ENCODE data around the gene SYNC.
"Not testable (repeated sequence)": the region's sequence is repeated elsewhere in the genome, so short reads cannot be mapped to it uniquely, and the experiment has no call there.

SYNC gene

DNA sequence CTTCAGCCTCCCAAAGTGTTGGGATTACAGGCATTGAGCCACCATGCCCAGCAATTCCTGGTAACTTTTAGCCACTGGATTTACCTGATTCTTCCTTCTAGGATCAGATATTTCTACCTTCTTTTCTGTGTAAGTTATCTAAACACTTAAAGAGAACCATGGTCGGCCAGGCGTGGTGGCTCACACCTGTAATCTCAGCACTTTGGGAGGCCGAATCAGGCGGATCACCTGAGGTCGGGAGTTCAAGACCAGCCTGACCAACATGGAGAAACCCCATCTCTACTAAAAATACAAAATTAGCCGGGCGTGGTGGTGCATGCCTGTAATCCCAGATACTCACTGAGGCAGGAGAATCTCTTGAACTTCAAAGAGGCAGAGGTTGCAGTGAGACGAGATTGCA lies 5.6 kb downstream of the SYNC start:
- not testable (repeated sequence) for H3K9ac ChIP-seq (ENCODE audit: low read length); H3K27ac ChIP-seq (ENCODE audit: low read depth, low read length); H3K27me3 ChIP-seq (ENCODE audit: control insufficient read depth, insufficient read depth, low read length); H3K4me3 ChIP-seq (ENCODE audit: low read length); H3K36me3 ChIP-seq (ENCODE audit: control insufficient read depth, insufficient read depth, low read length)
- peaks cover 14% of the 10 kb centered on the region for H3K4me1 ChIP-seq (ENCODE audit: control insufficient read depth, insufficient read depth, low read length)

DNA sequence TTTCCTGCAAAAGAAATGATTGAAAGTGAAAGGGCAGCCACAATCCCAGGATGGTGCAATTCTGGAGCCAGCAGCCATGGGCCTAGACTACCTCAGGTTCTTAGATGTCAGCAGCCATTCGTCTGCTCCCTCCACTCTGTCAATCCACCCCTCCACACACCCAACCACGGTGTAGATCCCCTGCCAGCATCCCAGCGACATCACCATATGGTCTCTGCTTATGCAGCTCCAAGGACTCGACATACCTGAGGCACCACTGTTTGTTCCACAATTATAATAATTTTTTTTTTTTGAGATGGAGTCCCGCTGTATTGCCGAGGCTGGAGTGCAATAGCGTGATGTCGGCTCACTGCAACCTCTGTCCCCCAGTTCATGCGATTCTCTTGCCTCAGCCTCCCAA lies 6.5 kb downstream of the SYNC start:
- Histone ChIP-seq H3K27ac (ENCODE audit: low read depth, low read length) (no peak overlapping the region), H3K4me3 (ENCODE audit: low read length) (no peak overlapping the region), H3K27me3 (ENCODE audit: control insufficient read depth, insufficient read depth, low read length) (no peaks in the 10 kb centered on the region), H3K4me1 (ENCODE audit: control insufficient read depth, insufficient read depth, low read length) (peaks cover 11% of the 10 kb centered on the region), H3K9ac (ENCODE audit: low read length) (no peak overlapping the region), H3K36me3 (ENCODE audit: control insufficient read depth, insufficient read depth, low read length) (peaks cover 3% of the 10 kb centered on the region)

DNA sequence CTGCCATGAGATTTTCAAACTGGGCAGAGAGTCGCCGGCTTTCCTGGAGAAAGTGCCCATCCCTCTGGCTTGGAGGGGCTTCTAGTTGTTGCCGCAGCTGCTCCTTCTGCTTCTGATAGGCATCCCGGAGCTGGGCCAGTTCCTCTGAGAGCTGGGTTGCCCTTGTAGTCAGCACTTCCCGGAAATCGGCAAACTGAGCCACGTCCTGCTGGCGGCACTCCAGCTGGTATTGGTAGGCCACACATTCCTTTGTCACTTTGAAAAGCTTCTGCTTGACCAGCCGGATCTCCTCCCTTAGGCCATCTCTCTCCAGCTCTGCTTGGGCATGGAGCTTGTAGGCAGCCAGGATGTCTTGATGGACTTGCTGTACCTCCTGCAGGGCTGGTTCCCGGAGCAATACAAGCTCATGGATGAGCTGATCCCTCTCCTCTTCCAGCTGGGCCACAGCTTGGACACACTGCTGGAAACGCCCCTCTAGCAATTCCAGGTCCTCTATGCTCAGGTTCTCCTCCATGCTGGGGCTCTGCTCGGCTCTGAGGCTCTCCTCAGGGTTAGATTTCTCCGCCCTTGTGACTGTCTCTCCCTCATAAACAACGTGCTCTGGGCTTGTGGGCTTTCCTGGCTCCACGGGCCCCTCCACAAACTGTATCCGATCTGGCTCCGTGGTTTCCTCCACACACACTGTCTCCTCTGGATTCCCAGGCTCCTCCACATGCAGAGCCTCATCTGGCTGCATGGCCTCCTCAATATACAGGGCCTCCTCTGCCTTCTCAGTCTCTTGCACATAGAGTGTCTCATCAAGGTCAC lies 7.3 kb downstream of the SYNC start:
- H3K27ac ChIP-seq (ENCODE audit: low read depth, low read length), result peak overlapping the region; percentile 17
- H3K36me3 ChIP-seq (ENCODE audit: control insufficient read depth, insufficient read depth, low read length), result peaks cover 3% of the 10 kb centered on the region
- H3K4me3 ChIP-seq (ENCODE audit: low read length), result no peak overlapping the region
- H3K27me3 ChIP-seq (ENCODE audit: control insufficient read depth, insufficient read depth, low read length), result no peaks in the 10 kb centered on the region
- H3K9ac ChIP-seq (ENCODE audit: low read length), result no peak overlapping the region
- peaks cover 11% of the 10 kb centered on the region for H3K4me1 ChIP-seq (ENCODE audit: control insufficient read depth, insufficient read depth, low read length)

DNA sequence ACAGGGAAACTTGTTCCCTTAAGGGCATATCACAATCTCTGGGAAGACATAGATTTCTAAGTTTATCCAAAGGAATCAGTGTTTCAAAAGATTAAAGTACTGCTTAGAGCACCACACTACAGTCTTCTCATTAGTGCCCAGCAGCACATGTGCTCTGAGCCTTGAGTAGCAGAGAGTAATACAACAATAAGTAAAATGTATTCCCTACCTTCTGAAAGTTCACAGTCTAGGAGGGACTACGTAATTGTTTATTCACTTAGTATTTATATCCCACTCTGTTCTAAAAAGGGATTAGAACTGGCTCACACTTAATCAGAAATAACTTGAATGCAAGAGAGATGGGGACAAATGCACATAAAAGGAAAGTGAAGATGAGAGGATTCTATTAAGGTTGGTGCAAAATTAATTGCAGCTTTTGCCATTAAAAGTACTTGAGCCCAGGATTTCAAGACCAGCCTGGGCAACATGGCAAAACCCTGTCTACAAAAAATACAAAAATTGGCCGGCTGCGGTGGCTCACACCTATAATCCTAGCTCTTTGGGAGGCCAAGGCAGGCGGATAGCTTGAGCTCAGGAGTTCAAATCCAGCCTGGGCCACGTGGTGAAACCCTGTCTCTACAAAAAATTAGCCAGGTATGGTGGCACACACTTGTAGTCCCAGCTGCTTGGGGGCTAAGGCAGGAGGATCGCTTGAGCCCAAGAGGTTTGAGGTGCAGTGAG lies 9.0 kb downstream of the SYNC start:
- Histone ChIP-seq H3K4me3 (ENCODE audit: low read length) (no peak overlapping the region), H3K36me3 (ENCODE audit: control insufficient read depth, insufficient read depth, low read length) (peaks cover 3% of the 10 kb centered on the region), H3K27ac (ENCODE audit: low read depth, low read length) (peak overlapping the region; percentile 65), H3K27me3 (ENCODE audit: control insufficient read depth, insufficient read depth, low read length) (no peaks in the 10 kb centered on the region), H3K4me1 (ENCODE audit: control insufficient read depth, insufficient read depth, low read length) (peaks cover 11% of the 10 kb centered on the region), H3K9ac (ENCODE audit: low read length) (no peak overlapping the region)

DNA sequence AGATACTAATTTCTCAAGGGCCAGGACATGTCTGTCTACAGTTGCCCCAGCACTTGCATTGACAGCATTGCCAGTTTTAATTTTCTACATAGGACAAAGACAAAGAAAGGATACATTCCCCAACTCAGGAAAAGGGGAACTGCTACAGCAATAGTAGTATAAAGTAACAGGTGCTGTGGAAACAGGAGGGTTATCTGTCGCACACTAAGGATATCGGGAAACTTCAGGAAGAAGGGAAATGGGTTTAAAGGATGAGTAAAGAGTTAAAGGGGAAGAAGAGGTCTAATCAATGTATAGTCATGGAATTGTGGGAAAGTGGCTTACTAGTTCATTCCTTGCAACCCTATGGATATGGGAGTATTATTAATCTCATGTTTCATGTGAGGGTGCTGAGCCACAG lies 16.2 kb downstream of the SYNC start:
- H3K27ac ChIP-seq (ENCODE audit: low read depth, low read length), result no peak overlapping the region
- H3K36me3 ChIP-seq (ENCODE audit: control insufficient read depth, insufficient read depth, low read length), result peaks cover 9% of the 10 kb centered on the region

DNA sequence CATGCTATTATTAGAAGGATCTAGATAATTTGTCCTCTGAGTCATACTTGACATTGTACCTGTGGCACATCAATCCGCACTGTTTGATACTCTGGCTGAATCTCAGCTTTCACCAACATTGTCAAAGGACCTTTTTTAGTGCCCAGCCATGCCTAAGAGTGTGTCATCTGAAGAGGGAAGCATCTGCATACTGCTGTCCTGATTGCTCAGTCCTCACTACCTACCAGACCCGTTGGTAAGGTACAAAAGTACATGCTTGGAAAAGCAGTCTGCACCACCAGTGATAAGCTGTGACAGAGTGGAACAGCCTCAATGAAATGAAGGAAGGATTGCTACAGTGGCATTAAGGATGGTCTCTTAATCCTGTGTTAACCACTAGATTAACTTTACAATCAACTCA lies 17.1 kb downstream of the SYNC start:
- H3K27ac ChIP-seq (ENCODE audit: low read depth, low read length), result no peak overlapping the region
- H3K4me3 ChIP-seq (ENCODE audit: low read length), result no peak overlapping the region
- no peaks in the 10 kb centered on the region for H3K27me3 ChIP-seq (ENCODE audit: control insufficient read depth, insufficient read depth, low read length)
- H3K4me1 ChIP-seq (ENCODE audit: control insufficient read depth, insufficient read depth, low read length), result peaks cover 8% of the 10 kb centered on the region
- H3K36me3 ChIP-seq (ENCODE audit: control insufficient read depth, insufficient read depth, low read length), result peaks cover 11% of the 10 kb centered on the region
- no peak overlapping the region for H3K9ac ChIP-seq (ENCODE audit: low read length)

More for the DNA sequence above, 16.2 kb downstream of the SYNC start:
- Histone ChIP-seq H3K4me1 (ENCODE audit: control insufficient read depth, insufficient read depth, low read length) (peaks cover 8% of the 10 kb centered on the region), H3K27me3 (ENCODE audit: control insufficient read depth, insufficient read depth, low read length) (no peaks in the 10 kb centered on the region), H3K4me3 (ENCODE audit: low read length) (no peak overlapping the region), H3K9ac (ENCODE audit: low read length) (no peak overlapping the region)

DNA sequence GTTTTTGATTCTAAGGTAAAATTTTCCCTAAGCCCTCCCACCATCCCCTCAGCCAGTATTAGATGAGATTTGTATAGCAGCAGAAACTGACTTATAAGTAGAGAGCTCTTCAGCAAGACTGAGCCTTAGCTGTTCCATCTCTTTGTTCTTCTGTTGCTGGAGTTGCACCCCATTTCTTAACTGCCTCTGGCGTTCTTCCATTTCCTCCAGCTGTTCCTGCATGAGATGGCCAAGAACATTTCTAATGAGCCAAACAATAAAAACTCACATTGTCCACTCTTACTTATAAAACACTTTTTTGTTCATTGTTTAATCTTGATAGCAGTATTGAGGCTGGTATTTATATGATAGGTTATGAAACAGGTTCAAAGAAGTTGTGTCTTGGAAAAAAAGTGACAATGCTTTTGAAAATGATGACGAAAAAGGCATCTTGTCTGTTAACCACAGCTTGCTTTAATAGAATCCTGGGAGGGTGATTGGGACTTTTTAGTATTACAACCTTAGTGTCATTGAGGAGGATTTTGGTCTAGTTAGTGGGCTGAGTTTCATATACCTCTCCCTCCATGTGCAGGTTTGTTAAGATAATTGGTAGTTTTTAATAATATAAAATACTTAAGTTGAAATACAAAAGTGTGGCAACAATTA lies 18.3 kb downstream of the SYNC start:
- Histone ChIP-seq H3K4me1 (ENCODE audit: control insufficient read depth, insufficient read depth, low read length) (peaks cover 8% of the 10 kb centered on the region), H3K27ac (ENCODE audit: low read depth, low read length) (peak overlapping the region; percentile 36), H3K36me3 (ENCODE audit: control insufficient read depth, insufficient read depth, low read length) (peaks cover 11% of the 10 kb centered on the region), H3K9ac (ENCODE audit: low read length) (no peak overlapping the region), H3K4me3 (ENCODE audit: low read length) (no peak overlapping the region), H3K27me3 (ENCODE audit: control insufficient read depth, insufficient read depth, low read length) (no peaks in the 10 kb centered on the region)

DNA sequence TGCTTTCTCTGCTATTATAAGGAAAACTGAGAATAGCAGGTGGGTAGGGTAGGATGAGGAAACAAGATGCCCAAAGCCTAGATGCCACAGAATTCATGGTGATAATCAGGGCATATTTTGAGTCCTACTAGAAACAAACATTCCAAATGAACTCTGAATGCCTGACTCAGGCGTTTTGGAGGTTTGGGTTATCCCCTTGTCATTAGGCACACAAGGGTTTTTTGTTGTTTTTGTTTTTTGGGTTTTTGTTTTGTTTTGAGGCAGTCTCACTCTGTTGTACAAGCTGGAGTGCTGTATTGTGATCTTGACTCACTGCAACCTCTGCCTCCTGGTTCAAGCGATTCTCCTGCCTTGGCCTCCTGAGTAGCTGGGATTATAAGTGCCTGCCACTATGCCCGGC lies 19.2 kb downstream of the SYNC start:
- H3K4me1 ChIP-seq (ENCODE audit: control insufficient read depth, insufficient read depth, low read length), result peaks cover 8% of the 10 kb centered on the region
- H3K9ac ChIP-seq (ENCODE audit: low read length), result no peak overlapping the region
- H3K4me3 ChIP-seq (ENCODE audit: low read length), result no peak overlapping the region
- H3K27me3 ChIP-seq (ENCODE audit: control insufficient read depth, insufficient read depth, low read length), result no peaks in the 10 kb centered on the region
- H3K27ac ChIP-seq (ENCODE audit: low read depth, low read length), result no peak overlapping the region
- peaks cover 11% of the 10 kb centered on the region for H3K36me3 ChIP-seq (ENCODE audit: control insufficient read depth, insufficient read depth, low read length)

DNA sequence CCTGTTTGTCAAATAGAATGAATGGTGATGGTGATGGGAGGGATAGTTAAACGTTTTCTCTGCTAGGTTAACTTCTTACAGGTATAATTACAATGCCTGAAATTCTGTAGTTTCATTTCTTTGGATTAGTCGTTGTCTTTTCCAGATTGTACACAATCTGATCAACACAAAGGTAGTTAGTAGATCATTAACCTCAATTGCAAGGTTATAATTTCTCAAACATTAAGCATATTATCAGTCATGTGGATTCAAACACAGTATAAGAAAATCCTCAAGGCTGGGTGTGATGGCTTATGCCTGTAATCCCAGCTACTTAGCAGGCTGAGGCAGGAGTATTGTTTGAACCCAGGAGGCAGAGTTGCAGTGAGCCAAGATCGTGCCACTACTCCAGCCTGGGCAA lies 20.6 kb downstream of the SYNC start:
- no peak overlapping the region for H3K9ac ChIP-seq (ENCODE audit: low read length)
- peaks cover 8% of the 10 kb centered on the region for H3K4me1 ChIP-seq (ENCODE audit: control insufficient read depth, insufficient read depth, low read length)
- no peaks in the 10 kb centered on the region for H3K27me3 ChIP-seq (ENCODE audit: control insufficient read depth, insufficient read depth, low read length)
- no peak overlapping the region for H3K4me3 ChIP-seq (ENCODE audit: low read length)
- H3K36me3 ChIP-seq (ENCODE audit: control insufficient read depth, insufficient read depth, low read length), result peaks cover 18% of the 10 kb centered on the region
- H3K27ac ChIP-seq (ENCODE audit: low read depth, low read length), result no peak overlapping the region

DNA sequence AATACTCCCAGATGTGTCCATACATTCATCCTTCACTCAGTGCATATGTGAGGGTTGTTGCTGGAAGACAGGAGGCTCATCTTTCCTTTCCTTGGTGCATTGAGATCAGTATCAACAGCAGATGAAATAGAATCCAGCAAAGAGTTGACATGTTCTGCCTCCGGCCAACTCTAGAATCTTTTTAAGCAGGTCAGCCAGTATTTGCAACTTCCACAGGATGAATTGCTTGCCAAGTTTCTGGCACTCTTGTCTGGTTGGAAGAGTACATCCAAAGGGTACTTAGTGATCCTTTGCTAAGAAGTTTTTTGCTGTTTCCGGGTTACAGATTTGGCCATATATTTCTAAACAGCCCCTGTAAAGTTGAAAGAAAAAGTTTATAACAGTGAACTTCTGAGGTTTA lies 21.1 kb downstream of the SYNC start:
- Histone ChIP-seq H3K27ac (ENCODE audit: low read depth, low read length) (no peak overlapping the region), H3K9ac (ENCODE audit: low read length) (no peak overlapping the region), H3K4me1 (ENCODE audit: control insufficient read depth, insufficient read depth, low read length) (peaks cover 8% of the 10 kb centered on the region), H3K4me3 (ENCODE audit: low read length) (no peak overlapping the region), H3K27me3 (ENCODE audit: control insufficient read depth, insufficient read depth, low read length) (no peaks in the 10 kb centered on the region), H3K36me3 (ENCODE audit: control insufficient read depth, insufficient read depth, low read length) (peaks cover 18% of the 10 kb centered on the region)

DNA sequence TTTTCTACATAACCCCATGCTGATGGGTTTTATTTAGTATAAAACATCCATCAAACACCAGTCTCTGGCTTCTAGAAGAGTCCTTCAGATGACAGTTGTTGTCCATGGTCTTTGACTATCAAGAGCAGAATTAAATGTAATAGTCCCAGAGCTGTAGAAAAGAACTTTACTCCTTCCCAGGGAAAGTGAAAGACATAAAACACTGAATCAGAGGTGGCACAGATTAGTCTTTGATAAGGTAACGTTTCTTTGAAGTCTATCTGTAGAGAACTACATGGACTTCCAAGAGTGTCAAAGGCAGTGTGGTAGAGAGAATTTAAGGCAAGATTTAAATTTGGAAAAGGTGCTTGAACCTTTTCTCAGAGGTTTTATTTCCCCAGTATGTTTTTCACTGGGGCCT lies 21.9 kb downstream of the SYNC start:
- no peak overlapping the region for H3K9ac ChIP-seq (ENCODE audit: low read length)
- no peak overlapping the region for H3K4me3 ChIP-seq (ENCODE audit: low read length)
- no peak overlapping the region for H3K27ac ChIP-seq (ENCODE audit: low read depth, low read length)
- no peaks in the 10 kb centered on the region for H3K27me3 ChIP-seq (ENCODE audit: control insufficient read depth, insufficient read depth, low read length)
- H3K36me3 ChIP-seq (ENCODE audit: control insufficient read depth, insufficient read depth, low read length), result peaks cover 20% of the 10 kb centered on the region
- H3K4me1 ChIP-seq (ENCODE audit: control insufficient read depth, insufficient read depth, low read length), result peaks cover 8% of the 10 kb centered on the region

DNA sequence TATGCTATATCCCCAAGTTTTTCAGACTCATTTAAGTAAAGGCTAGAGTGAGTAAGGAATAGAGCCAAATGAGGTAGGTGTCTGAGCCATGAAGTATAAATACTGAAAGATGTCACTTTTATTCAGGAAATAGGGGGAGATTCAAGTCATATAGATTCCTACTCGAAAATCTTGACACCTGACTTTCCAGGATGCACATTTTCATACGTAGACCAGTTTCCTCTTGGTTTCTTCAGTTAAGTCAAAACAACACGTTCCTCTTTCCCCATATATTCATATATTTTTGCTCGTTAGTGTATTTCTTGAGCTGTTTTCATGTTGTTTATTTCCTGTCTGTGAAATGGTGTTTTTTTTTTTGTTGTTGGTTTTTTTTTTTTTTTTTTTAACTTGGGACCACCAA lies 22.6 kb downstream of the SYNC start:
- H3K4me1 ChIP-seq (ENCODE audit: control insufficient read depth, insufficient read depth, low read length); H3K27ac ChIP-seq (ENCODE audit: low read depth, low read length); H3K9ac ChIP-seq (ENCODE audit: low read length); H3K4me3 ChIP-seq (ENCODE audit: low read length); H3K27me3 ChIP-seq (ENCODE audit: control insufficient read depth, insufficient read depth, low read length): not testable (repeated sequence)
- H3K36me3 ChIP-seq (ENCODE audit: control insufficient read depth, insufficient read depth, low read length), result peaks cover 17% of the 10 kb centered on the region

Data from rectal smooth muscle tissue (tissue), 1 donor.